Thoracic aorta (tissue), 2 donors: ENCODE measurements around the gene RPS6KA1. TPM values are rescaled to one million over a fixed set of nuclear protein-coding genes. Genes with fewer than 3 reads are reported as not detected.

Experiments used
- ATAC-seq: fragments of 150-250 bp; one replicate; pipeline ENCODE4 v1.8.0; 2017; ENCODE audit warnings: low read depth; ENCODE audit not compliant: insufficient number of reproducible peaks, low FRiP score
- DNase-seq: peaks from one replicate; pipeline ENCODE4 v3.0.0-alpha.2; 2020; ENCODE audit warnings: low spot score
- H3K27ac ChIP-seq, 2 donors: fragments of 200-600 bp; sonication (generic); 1 replicate in 1 of 2; 2 replicates in 1 of 2; pipeline ENCODE4 v1.5.1; 2016; ENCODE audit warnings: mild to moderate bottlenecking in 2 of 2, moderate library complexity in 2 of 2
- H3K27me3 ChIP-seq: fragments of 200-600 bp; sonication (generic); replicated peaks from 2 replicates; pipeline ENCODE4 v1.6.0; 2016; ENCODE audit warnings: mild to moderate bottlenecking; ENCODE audit not compliant: insufficient read depth
- H3K36me3 ChIP-seq: fragments of 200-600 bp; sonication (generic); one replicate; pipeline ENCODE4 v1.5.1; 2016
- H3K4me1 ChIP-seq, 2 donors: fragments of 200-600 bp; sonication (generic); 1 replicate in 1 of 2; 2 replicates in 1 of 2; pipeline versions ENCODE4 v1.5.1 to v1.6.0; 2016; ENCODE audit warnings: low read depth in 2 of 2, mild to moderate bottlenecking in 1 of 2; ENCODE audit not compliant: control insufficient read depth in 1 of 2
- H3K4me3 ChIP-seq: fragments of 200-600 bp; sonication (generic); 2 replicates; pipeline ENCODE4 v1.5.1; 2016; ENCODE audit warnings: mild to moderate bottlenecking
- H3K9me3 ChIP-seq: fragments of 200-600 bp; sonication (generic); 2 replicates; pipeline ENCODE4 v1.5.1; 2016
- total RNA-seq, 2 donors: library from RNA; depleted of rRNA; stranded (reverse); fragments of >200 nt; gene quantifications; one replicate each; pipeline versions ENCODE4 v1.1.0 to v1.2.3, GENCODE V29; 2016
- TF ChIP-seq, protein P1 (sequence below): fragments of 200-600 bp; sonication (generic); IDR thresholded peaks from one replicate; pipeline ENCODE4 v1.5.1; 2019; ENCODE audit warnings: antibody characterized with exemption

The RPS6KA1 gene
- total RNA-seq, 2 donors from 2014 or later, result 13.8 to 18.6 TPM

DNA sequence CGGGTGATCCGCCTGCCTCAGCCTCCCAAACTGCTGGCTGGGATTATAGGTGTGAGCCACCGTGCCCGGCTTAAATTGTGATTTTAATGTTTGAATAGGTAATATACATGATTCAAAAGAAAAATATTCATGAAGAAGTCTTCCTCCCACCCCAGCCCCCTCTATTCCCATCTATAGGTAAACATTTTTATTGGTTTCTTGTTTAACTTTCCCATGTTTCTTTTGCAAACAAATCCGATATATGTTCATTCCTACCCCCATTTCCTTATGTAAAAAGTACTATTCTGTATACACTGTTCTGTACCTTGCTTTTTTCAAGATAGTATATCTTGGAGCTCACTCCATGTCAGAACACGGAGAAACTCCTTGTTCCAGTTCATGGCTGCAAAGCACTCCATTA lies 23.2 kb downstream of the RPS6KA1 start:
- H3K36me3 ChIP-seq, result no peaks in the 10 kb centered on the region
- H3K4me1 ChIP-seq, result no peaks in the 10 kb centered on the region
- no peaks in the 10 kb centered on the region for H3K9me3 ChIP-seq
- DNase-seq (no peak), ATAC-seq (no peak)
- no peaks in the 10 kb centered on the region for H3K27me3 ChIP-seq
- TF ChIP-seq, protein P1, sequence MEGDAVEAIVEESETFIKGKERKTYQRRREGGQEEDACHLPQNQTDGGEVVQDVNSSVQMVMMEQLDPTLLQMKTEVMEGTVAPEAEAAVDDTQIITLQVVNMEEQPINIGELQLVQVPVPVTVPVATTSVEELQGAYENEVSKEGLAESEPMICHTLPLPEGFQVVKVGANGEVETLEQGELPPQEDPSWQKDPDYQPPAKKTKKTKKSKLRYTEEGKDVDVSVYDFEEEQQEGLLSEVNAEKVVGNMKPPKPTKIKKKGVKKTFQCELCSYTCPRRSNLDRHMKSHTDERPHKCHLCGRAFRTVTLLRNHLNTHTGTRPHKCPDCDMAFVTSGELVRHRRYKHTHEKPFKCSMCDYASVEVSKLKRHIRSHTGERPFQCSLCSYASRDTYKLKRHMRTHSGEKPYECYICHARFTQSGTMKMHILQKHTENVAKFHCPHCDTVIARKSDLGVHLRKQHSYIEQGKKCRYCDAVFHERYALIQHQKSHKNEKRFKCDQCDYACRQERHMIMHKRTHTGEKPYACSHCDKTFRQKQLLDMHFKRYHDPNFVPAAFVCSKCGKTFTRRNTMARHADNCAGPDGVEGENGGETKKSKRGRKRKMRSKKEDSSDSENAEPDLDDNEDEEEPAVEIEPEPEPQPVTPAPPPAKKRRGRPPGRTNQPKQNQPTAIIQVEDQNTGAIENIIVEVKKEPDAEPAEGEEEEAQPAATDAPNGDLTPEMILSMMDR, result no peak
- H3K27ac ChIP-seq, result no peak overlapping the region
- H3K4me3 ChIP-seq, result no peak overlapping the region

DNA sequence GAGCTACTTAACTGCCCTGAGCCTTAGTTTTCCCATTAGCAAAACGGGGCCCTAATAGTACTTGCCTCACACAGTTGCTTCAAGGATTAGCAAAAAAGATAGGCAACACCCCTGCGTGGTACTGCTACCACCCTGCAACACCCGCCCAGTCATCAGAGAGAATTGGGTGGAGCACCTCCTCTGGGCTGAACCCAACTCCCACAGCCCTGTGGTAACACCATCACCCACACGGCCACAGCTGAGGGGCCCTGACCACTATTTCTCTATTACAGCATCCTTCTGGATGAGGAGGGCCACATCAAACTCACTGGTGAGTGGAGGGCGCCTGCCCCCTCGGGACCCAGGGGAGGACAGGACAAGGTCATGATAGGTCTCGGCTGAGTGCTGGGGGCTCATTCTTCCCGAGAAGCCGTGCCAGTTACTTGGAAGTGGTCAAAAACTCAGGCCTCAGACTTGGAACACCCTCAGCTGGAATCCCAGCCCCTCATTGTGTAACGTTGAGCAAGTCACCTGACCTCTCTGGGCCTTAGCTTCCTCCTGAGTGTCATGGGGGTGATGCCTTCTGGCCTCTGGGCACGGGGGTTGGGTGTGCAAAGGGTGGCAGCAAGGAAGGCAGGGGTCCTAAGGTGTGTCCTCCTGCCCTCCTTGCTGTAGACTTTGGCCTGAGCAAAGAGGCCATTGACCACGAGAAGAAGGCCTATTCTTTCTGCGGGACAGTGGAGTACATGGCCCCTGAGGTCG lies 24.6 kb downstream of the RPS6KA1 start:
- no peaks in the 10 kb centered on the region for H3K27me3 ChIP-seq
- H3K4me1 ChIP-seq, result no peaks in the 10 kb centered on the region
- H3K27ac ChIP-seq, result no peak overlapping the region
- ATAC-seq, result no peak
- no peaks in the 10 kb centered on the region for H3K9me3 ChIP-seq
- TF ChIP-seq, protein P1, result no peak
- no peak for DNase-seq
- no peak overlapping the region for H3K4me3 ChIP-seq
- H3K36me3 ChIP-seq, result no peaks in the 10 kb centered on the region

DNA sequence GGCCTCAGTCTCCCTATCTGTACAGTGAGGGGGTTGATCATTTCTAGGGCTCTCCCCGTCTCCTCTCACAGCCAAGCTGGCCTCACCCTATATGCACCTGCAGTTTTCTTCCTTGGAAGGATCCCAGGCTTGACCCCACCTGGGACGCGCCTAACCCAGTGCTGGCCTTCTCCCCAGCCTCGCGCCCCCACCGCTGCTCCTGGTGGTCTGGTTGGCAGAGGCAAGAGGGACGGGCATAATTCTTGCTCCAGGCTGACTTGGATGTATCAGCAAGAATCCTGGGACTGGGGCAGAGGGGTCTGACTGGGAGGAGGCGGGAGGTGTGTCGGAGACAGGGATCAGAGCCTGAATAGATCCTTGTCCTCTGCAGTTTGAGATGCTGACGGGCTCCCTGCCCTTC lies 25.2 kb downstream of the RPS6KA1 start:
- Histone ChIP-seq H3K36me3 (no peaks in the 10 kb centered on the region), H3K4me3 (no peak overlapping the region), H3K27me3 (no peaks in the 10 kb centered on the region), H3K27ac (no peak overlapping the region), H3K9me3 (no peaks in the 10 kb centered on the region), H3K4me1 (no peaks in the 10 kb centered on the region)
- no peak for ATAC-seq
- no peak for DNase-seq
- TF ChIP-seq, protein P1, result no peak

DNA sequence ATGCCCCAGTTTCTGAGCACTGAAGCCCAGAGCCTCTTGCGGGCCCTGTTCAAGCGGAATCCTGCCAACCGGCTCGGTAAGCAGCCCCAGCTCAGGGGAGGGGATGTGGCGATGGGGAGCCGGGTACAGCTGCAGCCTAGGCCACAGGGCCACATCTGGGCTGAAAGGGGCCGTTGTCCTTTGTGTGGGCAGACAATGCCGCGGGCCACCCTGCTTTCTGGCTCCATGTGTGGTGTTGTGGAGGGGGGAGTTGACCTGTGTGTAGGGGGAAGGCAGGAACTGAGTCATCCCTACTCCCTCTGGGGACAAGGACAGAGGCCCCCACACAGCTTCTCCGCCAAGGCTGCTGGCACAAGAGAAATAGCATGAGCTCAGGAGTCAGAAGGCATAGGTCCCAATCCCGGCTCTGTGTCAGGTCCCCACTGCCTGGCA lies 26.0 kb downstream of the RPS6KA1 start:
- ATAC-seq, result no peak
- no peak overlapping the region for H3K4me3 ChIP-seq
- H3K36me3 ChIP-seq, result no peaks in the 10 kb centered on the region
- no peaks in the 10 kb centered on the region for H3K27me3 ChIP-seq
- no peaks in the 10 kb centered on the region for H3K4me1 ChIP-seq
- TF ChIP-seq, protein P1, result no peak
- H3K9me3 ChIP-seq, result no peaks in the 10 kb centered on the region
- no peak overlapping the region for H3K27ac ChIP-seq
- DNase-seq, result no peak

DNA sequence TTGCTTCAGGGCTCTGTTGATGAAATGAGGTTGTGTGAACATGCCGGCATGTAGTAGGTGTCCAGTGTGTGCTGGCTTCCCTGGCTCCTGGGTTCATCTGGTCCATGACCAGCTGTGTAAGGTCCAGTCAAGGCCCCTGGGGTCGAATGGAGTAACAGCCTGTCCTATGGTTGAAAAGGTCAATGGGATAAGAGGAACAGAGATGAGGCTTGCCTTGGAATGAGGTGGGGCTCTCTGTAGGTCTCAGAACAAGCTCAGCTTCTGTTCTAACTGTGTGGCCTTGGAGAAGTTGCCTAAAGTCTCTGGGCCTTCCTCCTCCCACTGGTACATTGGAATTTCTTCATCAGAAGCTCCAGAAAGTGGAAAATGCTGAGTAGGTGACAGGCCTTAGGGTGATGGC lies 26.6 kb downstream of the RPS6KA1 start:
- DNase-seq (no peak), ATAC-seq (no peak)
- Histone ChIP-seq H3K36me3 (no peaks in the 10 kb centered on the region), H3K4me3 (no peak overlapping the region), H3K4me1 (no peaks in the 10 kb centered on the region), H3K27me3 (no peaks in the 10 kb centered on the region), H3K9me3 (no peaks in the 10 kb centered on the region), H3K27ac (no peak overlapping the region)
- TF ChIP-seq, protein P1, result no peak
